NCI-H748 treated with DMSO at 0.1 percent for 48 hours (cell line): ENCODE results near the gene TOLLIP.
A peak's percentile ranks its signal among the peaks of the same experiment; 100 is the strongest.
"Not testable (repeated sequence)": the region's sequence is repeated elsewhere in the genome, so short reads cannot be mapped to it uniquely, and the experiment has no call there.

Experiments used
- DNase-seq: peaks from one replicate; lab custom pipeline; 2025; lab: John Stamatoyannopoulos, UW

TOLLIP gene

GRCh38 chr11:1263010-1263409, 46.4 kb downstream of the TOLLIP start:
- DNase-seq = no peak

- DNase-seq = peak; percentile 64
These were observed 47.0 kb downstream of the TOLLIP start for GRCh38 chr11:1262172-1263006.

- DNase-seq = no peak
These were observed 48.0 kb downstream of the TOLLIP start for GRCh38 chr11:1261241-1262071.

- DNase-seq = no peak
These were observed 48.8 kb downstream of the TOLLIP start for GRCh38 chr11:1260620-1261019.

- DNase-seq = no peak
These were observed 49.4 kb downstream of the TOLLIP start for GRCh38 chr11:1260023-1260501.

GRCh38 chr11:1259561-1259960, 49.9 kb downstream of the TOLLIP start:
- no peak for DNase-seq

GRCh38 chr11:1259076-1259461, 50.4 kb downstream of the TOLLIP start:
- DNase-seq = no peak

- DNase-seq = no peak
These were observed 50.9 kb downstream of the TOLLIP start for GRCh38 chr11:1258401-1259075.

- no peak for DNase-seq
These were observed 51.5 kb downstream of the TOLLIP start for GRCh38 chr11:1257916-1258315.

- DNase-seq = no peak
These were observed 52.1 kb downstream of the TOLLIP start for GRCh38 chr11:1257366-1257765.

GRCh38 chr11:1256257-1257045, 53.0 kb downstream of the TOLLIP start:
- no peak for DNase-seq

- DNase-seq = no peak
These were observed 54.3 kb downstream of the TOLLIP start for GRCh38 chr11:1255151-1255550.

- DNase-seq = no peak
These were observed 54.7 kb downstream of the TOLLIP start for GRCh38 chr11:1254733-1255132.

- DNase-seq = no peak
These were observed 55.3 kb downstream of the TOLLIP start for GRCh38 chr11:1254086-1254648.

GRCh38 chr11:1253103-1253485, 56.3 kb downstream of the TOLLIP start:
- no peak for DNase-seq

- no peak for DNase-seq
These were observed 56.9 kb downstream of the TOLLIP start for GRCh38 chr11:1252371-1253102.

- no peak for DNase-seq
These were observed 58.1 kb downstream of the TOLLIP start for GRCh38 chr11:1251236-1251770.

GRCh38 chr11:1250411-1250810, 59.0 kb downstream of the TOLLIP start:
- DNase-seq = not testable (repeated sequence)

- not testable (repeated sequence) for DNase-seq
These were observed 60.5 kb downstream of the TOLLIP start for GRCh38 chr11:1248951-1249350.

GRCh38 chr11:1247026-1247425, 62.4 kb downstream of the TOLLIP start:
- not testable (repeated sequence) for DNase-seq
